HG03460 (cell line): ENCODE results near the gene BAZ1B.
"Not testable (repeated sequence)": the region's sequence is repeated elsewhere in the genome, so short reads cannot be mapped to it uniquely, and the experiment has no call there.

Experiments
- ATAC-seq: cut with Tn5 transposase; IDR thresholded peaks from one replicate; pipeline ENCODE4 v1.9.1; 2021; ENCODE audit not compliant: unreplicated experiment

The BAZ1B gene

DNA sequence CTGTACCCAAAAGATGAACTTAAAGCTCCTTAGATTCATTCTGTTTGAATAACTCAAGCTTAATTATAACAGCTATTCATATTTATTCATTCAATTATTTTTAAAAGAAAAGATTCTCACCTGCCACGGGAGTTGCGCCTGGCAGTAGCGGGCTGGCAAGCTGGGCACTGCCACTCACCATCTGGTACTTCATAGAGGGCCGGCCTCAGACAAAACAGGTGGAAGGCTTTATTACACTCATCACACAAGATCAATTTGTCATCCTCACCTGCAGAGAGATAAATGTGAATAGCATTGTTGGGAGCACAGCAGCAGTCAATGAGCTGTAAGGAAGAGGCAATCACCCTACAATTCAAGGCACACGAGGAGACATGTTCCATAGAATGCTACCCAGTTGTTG, 72.7 kb downstream of the BAZ1B start:
- ATAC-seq = no peak

- ATAC-seq = no peak
These were observed 73.5 kb downstream of the BAZ1B start for GRCh38 chr7:73448609-73449008.

DNA sequence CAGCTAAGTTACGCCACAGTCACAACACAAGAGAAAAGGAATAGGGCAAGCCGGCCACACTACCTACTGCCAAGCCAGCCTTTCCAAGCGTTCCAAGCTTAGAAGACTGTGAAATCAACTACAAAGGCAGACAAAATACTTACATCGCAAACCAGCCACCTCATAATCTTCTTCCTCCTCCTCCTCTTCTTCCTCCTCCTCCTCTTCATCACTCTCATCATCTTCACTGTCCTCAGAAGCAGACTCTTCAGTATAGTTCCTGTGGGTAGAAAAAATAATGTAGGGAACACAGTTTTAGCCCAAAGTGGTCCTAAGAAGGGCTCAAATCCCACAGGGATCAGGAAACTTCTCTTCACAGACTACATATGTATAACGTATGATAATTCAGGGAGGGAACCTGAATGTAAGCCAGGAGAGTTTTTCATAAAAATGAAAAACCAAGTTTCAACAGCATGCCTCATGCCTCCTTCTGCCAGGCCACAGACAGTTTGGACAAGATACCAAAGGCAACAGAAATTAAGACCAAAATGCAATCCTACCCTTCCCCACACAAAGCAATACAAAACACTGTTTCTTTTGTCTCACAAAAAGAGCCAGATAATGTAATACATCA, 74.9 kb downstream of the BAZ1B start:
- ATAC-seq = no peak

GRCh38 chr7:73446682-73447081, 75.4 kb downstream of the BAZ1B start:
- no peak for ATAC-seq

DNA sequence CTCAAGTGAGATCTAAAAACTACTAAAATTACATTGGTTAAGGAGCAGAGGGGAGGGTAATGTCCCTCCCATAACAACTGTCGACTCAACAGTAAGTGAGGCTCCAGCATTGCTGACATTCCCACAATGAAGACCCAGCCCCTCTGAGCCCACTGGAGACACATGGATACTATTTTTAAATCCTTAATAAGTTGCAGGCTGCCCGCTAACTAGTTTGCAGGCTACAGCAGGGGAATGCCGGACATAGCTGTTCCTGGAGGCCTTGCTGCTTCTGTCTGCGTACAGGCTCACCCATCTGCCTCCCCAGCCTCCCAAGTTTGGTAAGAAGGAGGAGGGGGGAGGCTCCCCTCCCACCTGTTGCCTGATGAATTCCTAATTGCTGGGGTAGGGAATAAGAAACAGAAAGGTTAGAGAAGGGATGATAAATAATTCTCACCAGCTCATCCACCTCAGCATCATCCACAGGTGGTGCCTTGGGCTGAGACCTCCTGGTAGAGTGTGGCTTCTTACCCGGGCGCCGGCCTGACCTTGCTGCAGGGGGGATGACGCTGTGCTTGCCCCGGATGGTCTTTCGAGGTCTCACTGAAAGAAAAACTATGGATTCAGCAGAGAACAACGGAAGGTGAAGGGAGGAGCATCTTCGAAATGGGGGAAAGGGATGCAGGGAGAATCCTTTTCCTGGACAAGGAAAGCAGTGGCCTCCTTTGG, 78.4 kb downstream of the BAZ1B start:
- no peak for ATAC-seq

GRCh38 chr7:73442903-73443500, 79.1 kb downstream of the BAZ1B start:
- ATAC-seq = no peak

- no peak for ATAC-seq
These were observed 79.7 kb downstream of the BAZ1B start for GRCh38 chr7:73442222-73442902.

DNA sequence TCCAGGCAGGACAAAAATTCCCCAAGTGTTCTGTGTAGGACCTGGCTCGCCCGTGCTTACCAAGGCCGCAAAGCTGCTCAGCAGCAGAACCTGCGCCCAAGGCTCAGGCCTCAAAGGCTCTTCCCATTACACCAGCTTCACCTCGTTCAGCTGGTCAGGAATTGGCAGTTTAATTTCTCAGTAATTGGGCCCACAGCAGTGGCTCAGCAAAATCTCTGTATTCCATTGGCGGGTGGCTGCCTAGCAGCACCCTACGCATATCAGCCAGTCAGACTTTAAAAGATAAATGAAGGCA, 82.7 kb downstream of the BAZ1B start:
- no peak for ATAC-seq

DNA sequence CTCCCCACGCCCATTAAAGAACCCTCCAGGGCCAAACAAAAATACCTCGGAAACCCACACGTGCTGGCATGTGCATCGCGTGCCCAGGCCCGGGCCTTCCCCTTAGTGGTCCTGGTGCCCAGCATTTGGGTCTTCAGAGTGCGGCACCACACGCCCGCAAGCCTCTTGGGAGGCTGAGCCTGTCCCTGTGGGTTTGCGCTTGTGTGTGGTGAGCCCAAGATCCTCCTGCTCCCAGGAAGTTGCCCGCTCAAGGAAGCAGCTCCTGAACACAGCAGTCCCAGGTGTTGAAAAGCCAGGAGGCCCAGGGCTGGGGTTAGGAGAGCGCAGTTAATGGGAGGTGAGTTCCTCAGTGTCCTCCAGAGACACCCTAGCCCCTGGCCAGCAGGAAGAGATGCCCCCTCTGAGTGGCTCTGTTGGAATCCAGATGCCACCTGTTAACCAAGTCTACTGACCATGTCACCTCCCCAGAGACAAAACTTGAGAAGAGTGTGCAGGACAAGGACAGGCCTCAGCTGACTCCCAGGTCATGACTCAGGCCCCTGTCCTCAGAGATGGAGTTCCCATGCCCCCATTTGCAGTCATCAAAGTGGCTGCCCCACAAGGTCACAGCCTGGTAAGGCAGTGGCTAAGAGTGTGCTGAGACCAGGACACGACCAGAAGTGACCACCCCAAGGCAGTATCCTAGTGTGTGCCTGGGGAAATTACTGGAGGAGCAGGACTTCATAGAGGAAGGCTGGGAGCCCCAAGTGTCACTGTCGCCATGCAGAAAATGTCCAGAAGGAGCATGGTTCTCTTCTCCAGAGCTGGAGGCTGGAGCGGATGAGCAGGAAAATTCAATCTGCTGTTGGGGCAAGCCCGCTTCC, 83.3 kb downstream of the BAZ1B start:
- no peak for ATAC-seq

DNA sequence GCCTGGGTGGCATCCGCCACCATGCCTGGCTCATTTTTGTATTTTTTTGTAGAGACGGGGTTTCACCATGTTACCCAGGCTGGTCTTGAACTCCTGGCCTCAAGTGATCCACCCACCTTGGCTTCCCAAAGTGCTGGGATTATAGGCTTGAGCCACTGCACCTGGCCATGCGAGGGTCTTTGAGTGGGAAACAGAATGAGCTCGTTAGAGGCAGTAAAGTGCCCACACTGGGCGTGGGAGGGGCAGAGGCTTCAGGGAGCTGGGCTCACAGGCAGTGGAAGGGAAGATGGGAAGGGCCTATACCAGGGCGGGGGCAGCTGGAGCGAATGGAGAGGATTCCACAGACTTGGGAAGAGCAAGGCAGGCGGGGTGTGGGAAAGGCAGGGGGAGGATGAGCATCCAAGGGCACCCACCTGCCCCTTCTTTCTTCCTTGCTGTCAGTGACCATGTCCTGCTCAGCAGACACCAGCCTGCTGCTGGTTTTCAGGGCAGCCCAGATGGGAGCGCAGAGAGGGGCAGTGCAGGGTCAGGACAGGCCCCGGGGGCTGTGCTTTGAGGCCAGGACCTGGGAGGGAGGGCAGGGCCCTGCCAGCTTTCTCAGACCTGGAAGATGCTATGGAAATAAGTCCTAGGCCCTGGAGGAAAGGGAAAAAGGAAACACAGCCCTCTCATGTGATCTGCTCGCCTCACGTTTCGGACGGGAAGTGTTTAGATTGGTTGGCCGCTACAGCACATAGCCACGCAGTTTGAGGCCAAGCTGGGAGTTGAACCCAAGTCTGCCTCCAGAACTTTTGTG, 84.3 kb downstream of the BAZ1B start:
- ATAC-seq = no peak

- ATAC-seq = no peak
These were observed 85.0 kb downstream of the BAZ1B start for GRCh38 chr7:73437091-73437490.

DNA sequence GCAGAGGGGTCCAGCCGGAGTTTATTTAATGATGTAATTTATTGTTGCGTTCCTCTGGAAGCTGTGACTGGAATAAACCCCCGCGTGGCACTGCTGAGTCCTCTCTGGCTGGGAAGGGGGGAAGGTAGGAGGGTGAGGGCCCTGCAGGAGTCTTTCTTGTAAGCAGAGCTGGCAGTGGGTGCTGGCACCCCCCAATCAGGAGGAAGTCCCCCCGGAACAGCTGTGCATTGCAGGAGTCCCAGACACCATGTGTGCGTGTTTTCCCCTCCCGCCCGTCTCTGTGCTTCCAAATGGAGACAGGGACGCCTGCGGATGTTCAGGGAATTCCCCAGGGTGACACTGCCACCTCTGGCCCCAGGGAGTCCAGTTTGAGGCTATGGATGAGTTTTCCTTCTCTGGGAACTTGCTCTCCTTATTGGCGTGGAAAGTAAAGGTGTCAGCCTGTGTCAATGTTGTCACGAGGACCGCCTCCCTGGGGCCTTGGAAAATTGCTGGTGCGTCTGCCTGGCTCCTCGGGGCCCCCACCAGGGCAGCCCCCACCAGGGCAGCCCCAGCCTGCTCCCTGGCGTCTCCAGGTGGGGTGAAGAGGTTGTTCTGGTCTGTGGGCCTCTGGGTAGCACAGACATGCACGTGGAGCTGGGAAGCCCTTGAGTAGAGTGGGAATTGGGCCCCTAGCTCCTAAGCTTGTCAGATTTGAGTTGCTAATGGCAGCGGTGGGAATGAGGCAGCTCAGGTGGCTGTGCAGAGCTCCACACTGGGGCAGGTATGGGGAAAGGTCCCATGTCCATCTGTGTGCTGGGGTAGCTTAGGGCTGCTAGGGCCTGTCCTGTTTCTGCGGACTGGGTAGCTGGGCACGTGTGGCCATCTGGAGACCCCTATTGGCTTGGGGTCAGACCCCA, 85.8 kb downstream of the BAZ1B start:
- no peak for ATAC-seq

DNA sequence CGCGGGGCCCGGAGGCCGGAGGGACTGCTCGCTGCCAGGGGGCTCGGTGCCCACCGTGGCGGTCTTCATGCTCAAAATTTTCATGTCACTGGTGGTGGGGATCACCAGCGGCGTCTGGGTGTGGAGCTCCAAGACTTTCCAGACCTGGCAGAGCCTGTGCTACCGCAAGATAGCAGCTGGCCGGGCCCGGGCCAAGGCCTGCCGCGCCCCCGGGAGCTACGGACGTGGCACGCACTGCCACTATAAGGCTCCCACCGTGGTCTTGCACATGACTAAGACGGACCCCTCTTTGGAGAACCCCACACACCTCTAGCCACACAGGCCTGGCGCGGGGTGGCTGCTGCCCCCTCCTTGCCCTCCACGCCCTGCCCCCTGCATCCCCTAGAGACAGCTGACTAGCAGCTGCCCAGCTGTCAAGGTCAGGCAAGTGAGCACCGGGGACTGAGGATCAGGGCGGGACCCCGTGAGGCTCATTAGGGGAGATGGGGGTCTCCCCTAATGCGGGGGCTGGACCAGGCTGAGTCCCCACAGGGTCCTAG, 86.6 kb downstream of the BAZ1B start:
- ATAC-seq = no peak

- ATAC-seq = no peak
These were observed 87.4 kb downstream of the BAZ1B start for GRCh38 chr7:73434701-73435069.

GRCh38 chr7:73433924-73434700, 88.0 kb downstream of the BAZ1B start:
- ATAC-seq = peak; percentile 18

- no peak for ATAC-seq
These were observed 89.4 kb downstream of the BAZ1B start for GRCh38 chr7:73432676-73433075.

GRCh38 chr7:73431041-73431835, 90.9 kb downstream of the BAZ1B start:
- no peak for ATAC-seq

DNA sequence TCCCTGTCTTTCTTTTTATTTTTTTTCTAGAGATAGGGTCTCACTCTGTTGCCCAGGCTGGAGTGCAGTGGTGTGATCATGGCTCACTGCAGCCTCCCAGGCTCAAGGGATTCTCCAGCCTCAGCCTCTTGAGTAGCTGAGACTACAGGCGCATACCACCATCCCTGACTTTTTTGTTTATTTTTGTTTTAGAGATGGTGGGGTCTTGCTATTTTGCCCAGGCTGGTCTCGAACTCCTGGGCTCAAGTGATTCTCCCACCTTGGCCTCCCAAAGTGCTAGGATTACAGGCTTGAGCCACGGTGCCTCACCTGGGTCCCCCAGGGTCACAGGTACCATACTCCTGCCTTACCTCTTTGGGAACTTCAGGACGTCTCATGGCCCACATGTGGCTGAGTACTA, 91.6 kb downstream of the BAZ1B start:
- ATAC-seq = not testable (repeated sequence)
